Neural progenitor cell (in vitro differentiated cells): ENCODE results near the gene CRLF1.

Source experiments
- EZH2phosphoT487 ChIP-seq: fragments of 200-600 bp; sonication (generic); IDR thresholded peaks from 2 replicates; pipeline ENCODE4 v1.6.1; 2017; ENCODE audit warnings: antibody characterized with exemption
- TF ChIP-seq, protein P1 (sequence below): fragments of 200-600 bp; sonication (generic); IDR thresholded peaks from 2 replicates; pipeline ENCODE4 v1.5.1; 2017; ENCODE audit warnings: antibody characterized with exemption, mild to moderate bottlenecking

DNA sequence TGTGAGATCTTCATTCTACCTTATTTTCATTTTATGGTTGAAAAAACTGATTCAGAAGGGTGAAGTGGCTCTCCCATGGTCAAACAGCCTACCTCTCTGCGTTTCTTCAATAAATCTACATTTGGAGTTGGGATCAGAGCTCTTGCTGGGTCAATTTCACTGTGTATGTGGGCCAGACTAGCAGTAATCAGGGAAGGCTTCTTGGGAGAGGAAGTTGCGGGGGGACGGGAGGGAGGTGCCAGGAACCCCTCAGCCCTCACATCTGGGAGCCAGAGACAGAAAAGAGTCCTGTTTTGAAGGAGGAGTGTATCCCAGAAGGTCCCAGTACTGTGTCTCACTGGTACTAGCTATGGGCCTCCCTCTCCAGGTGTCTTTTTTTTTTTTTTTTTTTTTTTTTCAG lies 48.0 kb downstream of the CRLF1 start:
- TF ChIP-seq, protein P1, sequence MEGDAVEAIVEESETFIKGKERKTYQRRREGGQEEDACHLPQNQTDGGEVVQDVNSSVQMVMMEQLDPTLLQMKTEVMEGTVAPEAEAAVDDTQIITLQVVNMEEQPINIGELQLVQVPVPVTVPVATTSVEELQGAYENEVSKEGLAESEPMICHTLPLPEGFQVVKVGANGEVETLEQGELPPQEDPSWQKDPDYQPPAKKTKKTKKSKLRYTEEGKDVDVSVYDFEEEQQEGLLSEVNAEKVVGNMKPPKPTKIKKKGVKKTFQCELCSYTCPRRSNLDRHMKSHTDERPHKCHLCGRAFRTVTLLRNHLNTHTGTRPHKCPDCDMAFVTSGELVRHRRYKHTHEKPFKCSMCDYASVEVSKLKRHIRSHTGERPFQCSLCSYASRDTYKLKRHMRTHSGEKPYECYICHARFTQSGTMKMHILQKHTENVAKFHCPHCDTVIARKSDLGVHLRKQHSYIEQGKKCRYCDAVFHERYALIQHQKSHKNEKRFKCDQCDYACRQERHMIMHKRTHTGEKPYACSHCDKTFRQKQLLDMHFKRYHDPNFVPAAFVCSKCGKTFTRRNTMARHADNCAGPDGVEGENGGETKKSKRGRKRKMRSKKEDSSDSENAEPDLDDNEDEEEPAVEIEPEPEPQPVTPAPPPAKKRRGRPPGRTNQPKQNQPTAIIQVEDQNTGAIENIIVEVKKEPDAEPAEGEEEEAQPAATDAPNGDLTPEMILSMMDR = no peak
- no peak for TF ChIP-seq EZH2phosphoT487
